22Rv1 (cell line): ENCODE measurements around the gene MAN2A1.

Experiments
- CTCF ChIP-seq: fragments of 450-650 bp; IDR thresholded peaks from 2 replicates; pipeline ENCODE4 v1.5.1; 2017; ENCODE audit warnings: mild to moderate bottlenecking
- ZFX ChIP-seq: fragments of 450-650 bp; IDR thresholded peaks from 2 replicates; pipeline ENCODE4 v1.6.1; 2017; ENCODE audit warnings: antibody characterized with exemption, borderline replicate concordance

GRCh38 chr5:109692852-109693251 is 3.1 kb downstream of the MAN2A1 start:
- no peak for TF ChIP-seq CTCF
- TF ChIP-seq ZFX, result no peak
